ENCODE measurements around the gene TLE6.
A peak's percentile ranks its signal among the peaks of the same experiment; 100 is the strongest.
"Not testable (repeated sequence)": the region's sequence is repeated elsewhere in the genome, so short reads cannot be mapped to it uniquely, and the experiment has no call there.

The TLE6 gene

GRCh38 chr19:3025549-3025886, 48.2 kb downstream of the TLE6 start:
- no peaks in the 10 kb centered on the region for H3K9me3 Mint-ChIP-seq
- H3K36me3 Mint-ChIP-seq = no peaks in the 10 kb centered on the region
- H3K4me1 Mint-ChIP-seq = peaks cover 11% of the 10 kb centered on the region
- no peak overlapping the region for H3K27ac Mint-ChIP-seq
- H3K27me3 Mint-ChIP-seq = peaks cover 64% of the 10 kb centered on the region
- H3K4me3 Mint-ChIP-seq = no peak overlapping the region
- no peak for ATAC-seq

GRCh38 chr19:3026768-3027167, 49.4 kb downstream of the TLE6 start:
- Mint-ChIP-seq H3K36me3 (no peaks in the 10 kb centered on the region), H3K9me3 (no peaks in the 10 kb centered on the region), H3K27ac (no peak overlapping the region), H3K27me3 (peaks cover 71% of the 10 kb centered on the region), H3K4me3 (no peak overlapping the region), H3K4me1 (peaks cover 11% of the 10 kb centered on the region)
- no peak for ATAC-seq

- Mint-ChIP-seq H3K4me3 (no peak overlapping the region), H3K9me3 (no peaks in the 10 kb centered on the region), H3K4me1 (peaks cover 11% of the 10 kb centered on the region), H3K27ac (no peak overlapping the region), H3K36me3 (no peaks in the 10 kb centered on the region), H3K27me3 (peaks cover 75% of the 10 kb centered on the region)
- ATAC-seq = no peak
These were observed 49.9 kb downstream of the TLE6 start for GRCh38 chr19:3027292-3027691.

GRCh38 chr19:3027981-3028304, 50.6 kb downstream of the TLE6 start:
- Mint-ChIP-seq H3K27ac (no peak overlapping the region), H3K27me3 (peaks cover 77% of the 10 kb centered on the region), H3K4me1 (peaks cover 11% of the 10 kb centered on the region), H3K36me3 (no peaks in the 10 kb centered on the region), H3K9me3 (no peaks in the 10 kb centered on the region), H3K4me3 (no peak overlapping the region)
- no peak for ATAC-seq

GRCh38 chr19:3028305-3029064, 51.1 kb downstream of the TLE6 start:
- Mint-ChIP-seq H3K36me3 (no peaks in the 10 kb centered on the region), H3K9me3 (no peaks in the 10 kb centered on the region), H3K27me3 (peaks cover 77% of the 10 kb centered on the region), H3K4me1 (peaks cover 11% of the 10 kb centered on the region), H3K27ac (no peak overlapping the region), H3K4me3 (peak overlapping the region; percentile 66)
- ATAC-seq = peak; percentile 40

GRCh38 chr19:3029065-3029923, 51.9 kb downstream of the TLE6 start, which contains the start of gene TLE2:
TSS of gene TLE2 (minus strand) at chr19:3029280. CDS start at chr19:3028904, 376 bp downstream.
- ATAC-seq = peak; percentile 5
- H3K4me3 Mint-ChIP-seq = peak within 1 kb of the TSS; percentile 66
- no peaks in the 10 kb centered on the region for H3K9me3 Mint-ChIP-seq
- peaks cover 77% of the 10 kb centered on the region for H3K27me3 Mint-ChIP-seq
- peaks cover 13% of the 10 kb centered on the region for H3K4me1 Mint-ChIP-seq
- H3K27ac Mint-ChIP-seq = no peak within 1 kb of the TSS
- no peaks in the 10 kb centered on the region for H3K36me3 Mint-ChIP-seq

GRCh38 chr19:3031607-3031867, 54.2 kb downstream of the TLE6 start:
- ATAC-seq = no peak
- no peak overlapping the region for H3K4me3 Mint-ChIP-seq
- H3K36me3 Mint-ChIP-seq = no peaks in the 10 kb centered on the region
- H3K9me3 Mint-ChIP-seq = no peaks in the 10 kb centered on the region
- H3K27ac Mint-ChIP-seq = no peak overlapping the region
- peaks cover 19% of the 10 kb centered on the region for H3K4me1 Mint-ChIP-seq
- H3K27me3 Mint-ChIP-seq = peaks cover 67% of the 10 kb centered on the region

GRCh38 chr19:3033595-3034405, 56.4 kb downstream of the TLE6 start:
- Mint-ChIP-seq H3K4me3 (no peak overlapping the region), H3K9me3 (no peaks in the 10 kb centered on the region), H3K27ac (peak overlapping the region; percentile 91), H3K36me3 (no peaks in the 10 kb centered on the region), H3K4me1 (peaks cover 23% of the 10 kb centered on the region), H3K27me3 (peaks cover 51% of the 10 kb centered on the region)
- ATAC-seq = no peak

GRCh38 chr19:3034406-3034655, 57.0 kb downstream of the TLE6 start:
- no peak for ATAC-seq
- no peaks in the 10 kb centered on the region for H3K36me3 Mint-ChIP-seq
- no peak overlapping the region for H3K4me3 Mint-ChIP-seq
- H3K27ac Mint-ChIP-seq = peak overlapping the region; percentile 91
- H3K4me1 Mint-ChIP-seq = peaks cover 24% of the 10 kb centered on the region
- H3K27me3 Mint-ChIP-seq = peaks cover 51% of the 10 kb centered on the region
- H3K9me3 Mint-ChIP-seq = no peaks in the 10 kb centered on the region

- ATAC-seq = no peak
- Mint-ChIP-seq H3K27me3 (peaks cover 48% of the 10 kb centered on the region), H3K4me3 (peak overlapping the region; percentile 89), H3K9me3 (no peaks in the 10 kb centered on the region), H3K36me3 (no peaks in the 10 kb centered on the region), H3K4me1 (peaks cover 29% of the 10 kb centered on the region), H3K27ac (peak overlapping the region; percentile 91)
These were observed 57.5 kb downstream of the TLE6 start for GRCh38 chr19:3034656-3035541.

GRCh38 chr19:3035542-3036118, 58.3 kb downstream of the TLE6 start:
- Mint-ChIP-seq H3K9me3 (no peaks in the 10 kb centered on the region), H3K36me3 (no peaks in the 10 kb centered on the region), H3K4me1 (peaks cover 29% of the 10 kb centered on the region), H3K27me3 (peaks cover 41% of the 10 kb centered on the region), H3K27ac (peak overlapping the region; percentile 91), H3K4me3 (peak overlapping the region; percentile 89)
- ATAC-seq = peak; percentile 96

GRCh38 chr19:3036119-3036976, 59.0 kb downstream of the TLE6 start:
- Mint-ChIP-seq H3K4me1 (peaks cover 31% of the 10 kb centered on the region), H3K9me3 (no peaks in the 10 kb centered on the region), H3K36me3 (no peaks in the 10 kb centered on the region), H3K4me3 (peak overlapping the region; percentile 89), H3K27ac (peak overlapping the region; percentile 91), H3K27me3 (peaks cover 38% of the 10 kb centered on the region)
- ATAC-seq = peak; percentile 82

- Mint-ChIP-seq H3K4me1 (peaks cover 35% of the 10 kb centered on the region), H3K4me3 (peak overlapping the region; percentile 89), H3K27ac (peak overlapping the region; percentile 91), H3K27me3 (peaks cover 38% of the 10 kb centered on the region)
- H3K9me3 Mint-ChIP-seq, H3K36me3 Mint-ChIP-seq, ATAC-seq: not testable (repeated sequence)
These were observed 59.7 kb downstream of the TLE6 start for GRCh38 chr19:3036977-3037544.

GRCh38 chr19:3038214-3038613, 60.9 kb downstream of the TLE6 start:
- Mint-ChIP-seq H3K36me3 (no peaks in the 10 kb centered on the region), H3K4me1 (peaks cover 42% of the 10 kb centered on the region), H3K27me3 (peaks cover 39% of the 10 kb centered on the region), H3K27ac (no peak overlapping the region), H3K4me3 (no peak overlapping the region), H3K9me3 (no peaks in the 10 kb centered on the region)
- ATAC-seq = no peak
